T1000 (cell line): ENCODE data around the gene LIMS3.
"Not testable (repeated sequence)": the region's sequence is repeated elsewhere in the genome, so short reads cannot be mapped to it uniquely, and the experiment has no call there.

Experiments used
- DNase-seq: peaks from one replicate; lab custom pipeline; 2025; ENCODE audit warnings: mixed read lengths; lab: John Stamatoyannopoulos, UW

LIMS3 gene

GRCh38 chr2:109898462-109899336 lies at the start of gene LIMS3:
LIMS3 (plus strand) TSS chr2:109898688; CDS start chr2:109898729, 41 bp downstream.
- not testable (repeated sequence) for DNase-seq

GRCh38 chr2:109871129-109871751 lies 27.2 kb upstream of the LIMS3 start:
- DNase-seq = not testable (repeated sequence)

GRCh38 chr2:109876625-109877024 lies 21.9 kb upstream of the LIMS3 start:
- DNase-seq = not testable (repeated sequence)

- DNase-seq = not testable (repeated sequence)
These were observed 16.4 kb upstream of the LIMS3 start for GRCh38 chr2:109882112-109882511.

GRCh38 chr2:109888414-109888813 lies 10.1 kb upstream of the LIMS3 start:
- not testable (repeated sequence) for DNase-seq

- not testable (repeated sequence) for DNase-seq
These were observed 8.6 kb upstream of the LIMS3 start for GRCh38 chr2:109889909-109890308.

- DNase-seq = not testable (repeated sequence)
These were observed 7.5 kb upstream of the LIMS3 start for GRCh38 chr2:109891024-109891423.

GRCh38 chr2:109893736-109894135 lies 4.8 kb upstream of the LIMS3 start:
- DNase-seq = not testable (repeated sequence)

- not testable (repeated sequence) for DNase-seq
These were observed 4.3 kb upstream of the LIMS3 start for GRCh38 chr2:109894141-109894540.

GRCh38 chr2:109895090-109895869 lies 3.2 kb upstream of the LIMS3 start:
- DNase-seq = not testable (repeated sequence)

- not testable (repeated sequence) for DNase-seq
These were observed 2.3 kb upstream of the LIMS3 start for GRCh38 chr2:109896212-109896611.

- not testable (repeated sequence) for DNase-seq
These were observed 573 bp upstream of the LIMS3 start for GRCh38 chr2:109897769-109898461.

GRCh38 chr2:109905796-109906195 lies 7.3 kb downstream of the LIMS3 start:
- DNase-seq = not testable (repeated sequence)

- not testable (repeated sequence) for DNase-seq
These were observed 10.1 kb downstream of the LIMS3 start for GRCh38 chr2:109908626-109909025.

GRCh38 chr2:109910789-109911188 lies 12.3 kb downstream of the LIMS3 start:
- not testable (repeated sequence) for DNase-seq

- DNase-seq = not testable (repeated sequence)
These were observed 15.4 kb downstream of the LIMS3 start for GRCh38 chr2:109913911-109914310.

- DNase-seq = not testable (repeated sequence)
These were observed 16.1 kb downstream of the LIMS3 start for GRCh38 chr2:109914552-109914951.

GRCh38 chr2:109915830-109916229 lies 17.3 kb downstream of the LIMS3 start:
- not testable (repeated sequence) for DNase-seq

- not testable (repeated sequence) for DNase-seq
These were observed 21.7 kb downstream of the LIMS3 start for GRCh38 chr2:109920162-109920561.

GRCh38 chr2:109921543-109922384 lies 23.3 kb downstream of the LIMS3 start:
- DNase-seq = not testable (repeated sequence)
